ENCODE data around the gene ZFAND4. TPM values are rescaled to one million over a fixed set of nuclear protein-coding genes. Genes with fewer than 3 reads are reported as not detected.
"Not testable (repeated sequence)": the region's sequence is repeated elsewhere in the genome, so short reads cannot be mapped to it uniquely, and the experiment has no call there.

ZFAND4 gene
- polyA plus RNA-seq, 1 donor (not counting 4 experiments of a cell fraction or from before 2014, with no cell fraction given), result 2.9 TPM

- H3K27me3 ChIP-seq (ENCODE audit: control insufficient read depth, extremely low read depth, insufficient read depth, low read length); H3K9ac ChIP-seq (ENCODE audit: control insufficient read depth, extremely low read depth, insufficient read depth, low read length); H3K9me1 ChIP-seq (ENCODE audit: control insufficient read depth, extremely low read depth, insufficient read depth, low read length); H3K4me3 ChIP-seq (ENCODE audit: control insufficient read depth in 2 of 3, extremely low read depth in 1 of 3, insufficient read depth in 2 of 3, low read depth in 1 of 3, low read length in 3 of 3); dilution Hi-C loops (cut with MboI; ENCODE audit: extremely low pct_ligation_motif_present, low sequenced_read_pairs); H4K20me1 ChIP-seq (ENCODE audit: control insufficient read depth, extremely low read depth, insufficient read depth, low read length); DNase-seq (ENCODE audit: low read depth, low spot score); H3K4me2 ChIP-seq (ENCODE audit: control insufficient read depth, extremely low read depth, insufficient read depth, low read depth, low read length); H3K79me2 ChIP-seq (ENCODE audit: control insufficient read depth, insufficient read depth, low read length); H3K36me3 ChIP-seq (ENCODE audit: control insufficient read depth in 2 of 2, extremely low read depth in 1 of 2, insufficient read depth in 2 of 2, low read length in 2 of 2); FAIRE-seq; H3K9me3 ChIP-seq (ENCODE audit: control insufficient read depth, low read depth, low read length); H3K4me1 ChIP-seq (ENCODE audit: control insufficient read depth, extremely low read depth, insufficient read depth, low read length); H3K27ac ChIP-seq (ENCODE audit: control insufficient read depth, insufficient read depth, low read length); H2AFZ ChIP-seq (ENCODE audit: control insufficient read depth, low read length): not testable (repeated sequence)
Observed at GRCh38 chr10:45711223-45711622, 38.7 kb upstream of the ZFAND4 start.

- H3K9me3 ChIP-seq (ENCODE audit: control insufficient read depth, low read depth, low read length); H3K27ac ChIP-seq (ENCODE audit: control insufficient read depth, insufficient read depth, low read length); DNase-seq (ENCODE audit: low read depth, low spot score); H3K27me3 ChIP-seq (ENCODE audit: control insufficient read depth, extremely low read depth, insufficient read depth, low read length); H3K79me2 ChIP-seq (ENCODE audit: control insufficient read depth, insufficient read depth, low read length); dilution Hi-C loops (cut with MboI; ENCODE audit: extremely low pct_ligation_motif_present, low sequenced_read_pairs); H3K4me3 ChIP-seq (ENCODE audit: control insufficient read depth in 2 of 3, extremely low read depth in 1 of 3, insufficient read depth in 2 of 3, low read depth in 1 of 3, low read length in 3 of 3); FAIRE-seq; H3K9me1 ChIP-seq (ENCODE audit: control insufficient read depth, extremely low read depth, insufficient read depth, low read length); H2AFZ ChIP-seq (ENCODE audit: control insufficient read depth, low read length); H3K36me3 ChIP-seq (ENCODE audit: control insufficient read depth in 2 of 2, extremely low read depth in 1 of 2, insufficient read depth in 2 of 2, low read length in 2 of 2); H3K4me1 ChIP-seq (ENCODE audit: control insufficient read depth, extremely low read depth, insufficient read depth, low read length); H4K20me1 ChIP-seq (ENCODE audit: control insufficient read depth, extremely low read depth, insufficient read depth, low read length); H3K4me2 ChIP-seq (ENCODE audit: control insufficient read depth, extremely low read depth, insufficient read depth, low read depth, low read length); H3K9ac ChIP-seq (ENCODE audit: control insufficient read depth, extremely low read depth, insufficient read depth, low read length): not testable (repeated sequence)
Observed at GRCh38 chr10:45710200-45710796, 37.7 kb upstream of the ZFAND4 start.

GRCh38 chr10:45678467-45678866 lies 5.9 kb upstream of the ZFAND4 start:
- dilution Hi-C loops (cut with MboI; ENCODE audit: extremely low pct_ligation_motif_present, low sequenced_read_pairs); H3K9me3 ChIP-seq (ENCODE audit: control insufficient read depth, low read depth, low read length); H3K4me2 ChIP-seq (ENCODE audit: control insufficient read depth, extremely low read depth, insufficient read depth, low read depth, low read length); H3K4me3 ChIP-seq (ENCODE audit: control insufficient read depth in 2 of 3, extremely low read depth in 1 of 3, insufficient read depth in 2 of 3, low read depth in 1 of 3, low read length in 3 of 3); H3K9me1 ChIP-seq (ENCODE audit: control insufficient read depth, extremely low read depth, insufficient read depth, low read length); DNase-seq (ENCODE audit: low read depth, low spot score); H3K79me2 ChIP-seq (ENCODE audit: control insufficient read depth, insufficient read depth, low read length); H3K9ac ChIP-seq (ENCODE audit: control insufficient read depth, extremely low read depth, insufficient read depth, low read length); H3K27me3 ChIP-seq (ENCODE audit: control insufficient read depth, extremely low read depth, insufficient read depth, low read length); H3K36me3 ChIP-seq (ENCODE audit: control insufficient read depth in 2 of 2, extremely low read depth in 1 of 2, insufficient read depth in 2 of 2, low read length in 2 of 2); H2AFZ ChIP-seq (ENCODE audit: control insufficient read depth, low read length); FAIRE-seq; H3K27ac ChIP-seq (ENCODE audit: control insufficient read depth, insufficient read depth, low read length); H4K20me1 ChIP-seq (ENCODE audit: control insufficient read depth, extremely low read depth, insufficient read depth, low read length); H3K4me1 ChIP-seq (ENCODE audit: control insufficient read depth, extremely low read depth, insufficient read depth, low read length): not testable (repeated sequence)
